PC-9 (cell line): ENCODE data around the gene NHS.

Source experiments
- CTCF ChIP-seq: fragments of 200-600 bp; sonication (generic); conservative IDR thresholded peaks from 2 replicates; pipeline ENCODE4 v1.6.1; 2017; ENCODE audit warnings: mixed run types, antibody characterized with exemption, mild to moderate bottlenecking, moderate library complexity
- EZH2 ChIP-seq: fragments of 200-600 bp; sonication (generic); IDR thresholded peaks from 2 replicates; pipeline ENCODE4 v1.8.0; 2017; ENCODE audit warnings: antibody characterized with exemption, low read depth

DNA sequence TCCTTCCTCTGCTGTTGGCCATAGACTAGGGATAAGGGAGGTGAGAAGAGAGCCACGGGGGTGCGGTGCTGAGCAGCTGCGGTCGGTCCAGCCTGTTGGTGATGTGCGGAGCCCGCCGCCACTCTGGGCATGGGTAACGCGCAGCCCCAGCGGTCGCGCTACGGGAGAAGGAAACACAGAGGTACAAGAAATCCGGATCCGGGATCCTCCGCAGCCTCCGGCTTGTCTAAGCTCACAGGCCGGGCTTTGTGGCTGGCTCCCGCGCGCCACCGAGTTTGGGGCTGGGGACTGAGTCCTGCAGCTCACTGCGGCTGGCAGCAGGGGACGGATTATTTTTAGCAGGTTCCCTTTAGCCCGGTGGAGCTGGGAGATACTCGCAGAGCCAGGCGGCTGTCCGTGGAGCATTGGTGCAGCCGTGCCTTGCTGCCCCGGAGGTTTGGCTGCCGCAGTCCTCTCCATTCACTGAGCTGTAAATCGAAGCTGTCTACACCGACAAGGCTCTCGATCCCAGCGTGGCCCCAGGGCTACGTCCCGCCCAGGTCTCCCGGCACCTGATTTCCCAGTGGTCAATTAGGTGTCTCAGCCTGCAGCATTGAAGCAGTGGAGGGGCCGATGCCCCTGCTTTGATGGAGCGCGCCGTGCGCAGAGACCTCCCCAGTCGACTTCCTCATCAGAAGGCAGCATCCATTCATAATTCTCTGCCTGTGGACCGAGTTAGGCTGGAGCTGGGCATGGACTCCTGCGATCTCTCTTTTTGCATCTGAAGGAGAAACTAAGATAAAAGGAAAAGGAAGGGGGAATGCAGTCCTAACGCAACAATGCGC lies 280.4 kb downstream of the NHS start:
- TF ChIP-seq EZH2 (no peak), CTCF (no peak)
